WERI-Rb-1 (cell line): ENCODE results near the gene TEF.
"Not testable (repeated sequence)": the region's sequence is repeated elsewhere in the genome, so short reads cannot be mapped to it uniquely, and the experiment has no call there.

Experiments used
- DNase-seq: peaks from one replicate; pipeline ENCODE4 v3.0.0-alpha.2; 2020
- H3K27ac ChIP-seq: fragments of 250-450 bp; sonication (Bioruptor Pico); 2 replicates; pipeline ENCODE4 v1.5.1; 2020; ENCODE audit warnings: mild to moderate bottlenecking, moderate library complexity
- H3K27me3 ChIP-seq: fragments of 250-450 bp; sonication (Bioruptor Pico); 2 replicates; pipeline ENCODE4 v1.5.1; 2021; ENCODE audit warnings: mild to moderate bottlenecking, low read depth, moderate library complexity; ENCODE audit not compliant: insufficient read depth, severe bottlenecking
- H3K36me3 ChIP-seq: fragments of 250-450 bp; sonication (Bioruptor Pico); 2 replicates; pipeline ENCODE4 v1.5.1; 2020; ENCODE audit warnings: mild to moderate bottlenecking, moderate library complexity
- H3K4me3 ChIP-seq: 2 replicates; pipeline ENCODE4 v1.5.1; 2011; ENCODE audit warnings: low read depth, mild to moderate bottlenecking, control low read depth, low read length
- H3K9me3 ChIP-seq: fragments of 250-450 bp; sonication (Bioruptor Pico); 2 replicates; pipeline ENCODE4 v1.5.1; 2021; ENCODE audit warnings: mild to moderate bottlenecking, moderate library complexity; ENCODE audit not compliant: severe bottlenecking
- CTCF ChIP-seq: IDR thresholded peaks from 2 replicates; pipeline ENCODE4 v1.5.1; 2011; ENCODE audit warnings: low read depth, mild to moderate bottlenecking, control low read depth, inconsistent platforms, low read length

TEF gene

GRCh38 chr22:41435560-41435959 is 53.8 kb downstream of the TEF start:
- Histone ChIP-seq H3K4me3 (no peak overlapping the region), H3K9me3 (no peaks in the 10 kb centered on the region), H3K36me3 (peaks cover 47% of the 10 kb centered on the region), H3K27ac (peak overlapping the region; percentile 49; the same call in 1 of the 2 replicates), H3K27me3 (no peaks in the 10 kb centered on the region)
- peak; percentile 27 for DNase-seq
- TF ChIP-seq CTCF = no peak

GRCh38 chr22:41436322-41437113 is 54.8 kb downstream of the TEF start:
- Histone ChIP-seq H3K36me3 (peaks cover 57% of the 10 kb centered on the region), H3K27ac (no peak overlapping the region), H3K27me3 (no peaks in the 10 kb centered on the region), H3K4me3 (no peak overlapping the region), H3K9me3 (no peaks in the 10 kb centered on the region)
- TF ChIP-seq CTCF = no peak
- DNase-seq = no peak

- no peaks in the 10 kb centered on the region for H3K27me3 ChIP-seq
- no peak for TF ChIP-seq CTCF
- H3K36me3 ChIP-seq = peaks cover 59% of the 10 kb centered on the region
- DNase-seq = no peak
- H3K27ac ChIP-seq = 0 out of 2 replicates have a peak overlapping the region, but pooled peaks have one; percentile 18
- H3K4me3 ChIP-seq = no peak overlapping the region
- H3K9me3 ChIP-seq = no peaks in the 10 kb centered on the region
Measured at GRCh38 chr22:41437198-41437597, 55.5 kb downstream of the TEF start.

- H3K9me3 ChIP-seq, H3K27me3 ChIP-seq, DNase-seq, H3K4me3 ChIP-seq: not testable (repeated sequence)
- H3K27ac ChIP-seq = peak overlapping the region; percentile 66
- peaks cover 66% of the 10 kb centered on the region for H3K36me3 ChIP-seq
Measured at GRCh38 chr22:41440511-41440910, 58.8 kb downstream of the TEF start.

GRCh38 chr22:41442240-41442792 is 60.6 kb downstream of the TEF start:
- DNase-seq = peak; percentile 71
- H3K27ac ChIP-seq = peak overlapping the region; percentile 97
- TF ChIP-seq CTCF = no peak
- H3K36me3 ChIP-seq = peaks cover 51% of the 10 kb centered on the region
- H3K27me3 ChIP-seq = no peaks in the 10 kb centered on the region
- no peaks in the 10 kb centered on the region for H3K9me3 ChIP-seq
- H3K4me3 ChIP-seq = peak overlapping the region; percentile 31

- TF ChIP-seq CTCF = no peak
- Histone ChIP-seq H3K9me3 (no peaks in the 10 kb centered on the region), H3K36me3 (peaks cover 46% of the 10 kb centered on the region), H3K4me3 (peak overlapping the region; percentile 99), H3K27ac (peak overlapping the region; percentile 97), H3K27me3 (no peaks in the 10 kb centered on the region)
- DNase-seq = peak; percentile 96
Measured at GRCh38 chr22:41444360-41445128, 62.8 kb downstream of the TEF start.
